ENCODE data around the gene SF3B2.

Gene SF3B2

DNA sequence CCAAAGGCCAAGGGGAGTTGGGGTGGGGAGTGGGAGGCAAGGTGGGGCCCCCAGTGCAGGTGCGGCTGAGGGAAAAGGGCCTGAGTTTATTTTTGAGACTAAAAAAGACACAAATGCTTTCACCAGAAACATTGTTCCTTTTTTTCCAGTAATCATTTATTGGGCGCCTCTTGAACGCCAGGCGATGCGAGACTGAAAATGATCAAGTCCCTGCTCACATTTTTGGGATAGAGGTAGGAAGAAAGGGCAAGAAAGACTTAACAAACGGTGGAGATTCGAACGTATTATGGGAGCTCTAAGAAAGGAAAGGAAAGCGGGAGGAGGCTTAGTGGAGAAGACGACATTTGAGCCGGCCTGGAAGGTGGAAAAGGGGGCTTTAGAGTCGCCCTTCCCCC, 796 bp upstream of the SF3B2 start:
- no peak for DNase-seq

DNA sequence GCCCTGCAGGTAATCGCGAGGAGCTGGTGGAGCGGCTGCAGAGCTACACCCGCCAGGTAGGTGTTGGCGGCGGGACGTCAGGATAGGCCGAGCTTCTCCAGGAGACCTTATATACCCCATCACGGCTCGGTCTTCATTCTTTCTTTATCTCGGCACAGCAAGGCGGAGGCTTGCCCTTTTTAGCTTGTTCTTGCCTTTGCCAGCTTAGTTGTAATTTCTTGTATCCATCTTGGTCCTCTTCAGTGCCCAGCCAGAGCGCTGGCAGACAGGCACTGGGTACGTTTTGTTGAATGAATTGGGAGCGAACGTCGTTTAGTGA, 459 bp downstream of the SF3B2 start:
- no peak for DNase-seq

DNA sequence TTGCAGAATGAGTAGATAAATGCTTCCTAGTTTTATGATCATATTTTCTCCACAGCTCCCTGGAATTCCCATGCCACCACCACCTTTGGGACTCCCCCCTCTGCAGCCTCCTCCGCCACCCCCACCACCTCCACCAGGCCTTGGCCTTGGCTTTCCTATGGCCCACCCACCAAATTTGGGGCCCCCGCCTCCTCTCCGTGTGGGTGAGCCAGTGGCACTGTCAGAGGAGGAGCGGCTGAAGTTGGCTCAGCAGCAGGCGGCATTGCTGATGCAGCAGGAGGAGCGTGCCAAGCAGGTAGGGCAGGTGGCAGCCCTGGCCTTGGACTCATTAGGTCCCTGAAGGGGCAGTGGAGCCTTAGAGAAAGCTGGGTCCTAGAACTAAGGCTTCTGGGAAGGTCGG, 2.9 kb downstream of the SF3B2 start:
- no peak for DNase-seq

DNA sequence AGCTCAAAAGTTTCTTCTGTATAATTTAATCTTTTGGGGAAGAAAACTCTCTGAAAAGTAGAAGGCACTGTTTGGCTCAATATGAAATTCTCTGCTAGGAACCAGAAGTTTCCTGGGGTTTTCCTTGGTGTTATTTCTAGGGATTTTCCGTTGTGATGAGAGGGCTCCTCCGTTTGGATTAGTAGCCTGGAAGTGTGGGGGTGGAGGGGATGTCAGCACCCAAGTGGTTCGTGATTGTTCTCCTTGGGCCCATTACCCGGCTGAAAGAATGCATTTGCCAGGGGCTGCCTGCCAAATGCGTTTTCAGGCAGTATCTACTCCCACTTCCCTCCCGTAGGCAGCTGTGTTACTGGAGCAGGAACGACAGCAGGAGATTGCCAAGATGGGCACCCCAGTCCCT, 4.3 kb downstream of the SF3B2 start:
- no peak for DNase-seq

- no peak for DNase-seq
Measured at GRCh38 chr11:66059966-66060680, 8.0 kb downstream of the SF3B2 start.

- no peak for DNase-seq
Measured at GRCh38 chr11:66061268-66061667, 9.1 kb downstream of the SF3B2 start.

- no peak for DNase-seq
Measured at GRCh38 chr11:66062408-66062807, 10.2 kb downstream of the SF3B2 start.

DNA sequence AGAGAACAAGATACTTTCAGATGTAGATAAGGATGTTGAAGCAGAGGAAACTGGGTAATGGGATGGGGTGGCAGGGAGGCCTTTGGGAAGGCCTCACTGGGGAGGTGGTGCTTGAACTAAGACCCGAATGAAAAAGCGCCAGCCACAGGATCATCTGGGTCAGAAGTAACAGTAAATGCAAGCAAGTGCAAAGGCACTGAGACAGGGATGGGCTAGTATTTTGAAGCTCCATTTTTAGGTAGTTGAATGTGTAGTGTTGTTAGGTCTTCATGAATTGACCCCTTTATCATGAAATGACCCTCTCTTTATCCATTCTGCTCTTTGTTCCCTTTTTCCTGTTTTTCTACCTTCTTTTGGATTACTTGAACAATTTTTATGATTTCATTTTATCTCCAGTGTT, 11.7 kb downstream of the SF3B2 start:
- DNase-seq: no peak

- DNase-seq: no peak
Measured at GRCh38 chr11:66064571-66064970, 12.4 kb downstream of the SF3B2 start.

GRCh38 chr11:66066751-66067150, 14.6 kb downstream of the SF3B2 start:
- DNase-seq: no peak

DNA sequence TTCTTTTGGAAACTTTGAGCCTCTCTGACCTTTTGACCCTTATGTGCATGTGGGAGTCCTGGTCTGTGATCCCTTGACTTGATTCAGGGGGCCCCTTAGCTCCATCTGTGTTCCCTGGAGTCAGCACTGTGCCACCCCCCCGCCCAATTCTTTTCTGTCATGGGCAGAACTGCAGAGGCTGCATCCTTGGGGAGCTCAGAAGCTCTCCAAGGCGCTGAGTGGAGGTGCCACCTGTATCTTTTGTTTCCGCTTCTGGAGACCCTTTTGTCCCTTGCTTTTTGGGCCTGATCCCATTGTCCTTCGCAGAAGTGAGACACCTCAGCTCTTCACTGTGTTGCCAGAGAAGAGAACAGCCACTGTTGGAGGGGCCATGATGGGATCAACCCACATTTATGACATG, 15.5 kb downstream of the SF3B2 start:
- DNase-seq: no peak

DNA sequence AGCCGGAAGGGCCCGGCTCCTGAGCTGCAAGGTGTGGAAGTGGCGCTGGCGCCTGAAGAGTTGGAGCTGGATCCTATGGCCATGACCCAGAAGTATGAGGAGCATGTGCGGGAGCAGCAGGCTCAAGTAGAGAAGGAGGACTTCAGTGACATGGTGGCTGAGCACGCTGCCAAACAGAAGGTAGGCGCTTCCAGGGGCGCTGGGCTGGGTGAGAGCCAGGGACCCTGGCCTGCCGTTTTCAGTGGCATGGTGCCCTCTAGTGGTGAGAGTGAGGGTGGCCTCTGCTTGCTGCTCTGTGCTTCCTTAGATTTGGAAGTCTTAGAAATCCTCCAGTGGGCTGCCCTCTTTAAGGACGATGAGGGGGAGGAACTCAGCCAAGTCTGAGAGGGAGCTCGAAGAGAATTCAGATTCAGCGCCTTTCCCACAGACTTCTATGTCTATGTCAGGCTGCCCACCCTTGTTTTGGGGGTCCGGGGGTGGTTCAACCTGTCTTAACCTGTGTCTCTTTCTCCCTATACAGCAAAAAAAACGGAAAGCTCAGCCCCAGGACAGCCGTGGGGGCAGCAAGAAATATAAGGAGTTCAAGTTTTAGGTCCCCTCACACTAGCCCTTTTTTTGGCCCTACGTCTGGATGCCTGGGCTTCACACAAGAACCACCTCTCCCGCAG, 16.1 kb downstream of the SF3B2 start:
- DNase-seq: peak; percentile 53 to 65 (median 59)

DNA sequence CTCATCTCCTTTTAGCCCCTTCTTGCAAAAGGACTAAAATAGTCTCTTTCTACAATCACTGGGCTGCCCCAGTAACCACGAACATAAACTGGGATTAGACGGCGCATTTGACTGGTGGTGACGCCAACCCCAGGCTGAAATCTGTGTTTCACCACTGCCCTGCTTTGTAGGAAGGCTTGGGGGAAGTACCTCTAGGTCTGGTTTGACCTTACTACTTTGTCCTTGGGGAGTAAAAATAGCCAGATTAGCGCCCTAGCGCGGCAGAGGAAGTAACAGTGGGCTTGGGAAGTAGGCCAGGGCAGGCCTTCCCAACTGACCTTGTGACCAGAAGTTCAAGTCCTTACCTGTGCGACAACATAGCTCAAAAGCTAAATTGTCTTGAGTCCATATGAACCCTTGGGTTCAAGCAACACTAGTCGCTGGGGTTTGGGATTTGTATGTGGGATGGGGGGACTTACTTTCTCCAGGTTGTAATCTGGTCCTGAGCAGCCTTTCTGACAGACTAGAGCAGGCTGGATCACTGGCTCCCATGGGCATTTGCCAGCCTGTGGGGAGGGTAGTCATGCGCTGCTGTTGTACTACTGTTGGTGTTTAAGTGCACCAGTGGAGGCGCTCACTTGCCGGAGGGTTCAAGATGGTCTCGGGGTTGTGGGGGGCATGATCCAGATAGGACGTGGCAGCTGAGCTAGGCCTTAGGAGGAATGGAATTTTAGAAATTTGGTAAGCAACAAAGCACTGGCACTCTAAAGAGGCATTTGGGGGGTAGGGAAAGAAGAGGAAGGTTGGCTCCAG, 17.0 kb downstream of the SF3B2 start:
- DNase-seq: peak in 1 of 4 experiments; percentile 21

- peak; percentile 33 to 72 (median 66) for DNase-seq
Measured at GRCh38 chr11:66069715-66070603, 17.8 kb downstream of the SF3B2 start, which contains the start of gene PACS1. TSS of gene PACS1 (plus strand) at chr11:66070272. CDS start at chr11:66070487, 215 bp downstream.

DNA sequence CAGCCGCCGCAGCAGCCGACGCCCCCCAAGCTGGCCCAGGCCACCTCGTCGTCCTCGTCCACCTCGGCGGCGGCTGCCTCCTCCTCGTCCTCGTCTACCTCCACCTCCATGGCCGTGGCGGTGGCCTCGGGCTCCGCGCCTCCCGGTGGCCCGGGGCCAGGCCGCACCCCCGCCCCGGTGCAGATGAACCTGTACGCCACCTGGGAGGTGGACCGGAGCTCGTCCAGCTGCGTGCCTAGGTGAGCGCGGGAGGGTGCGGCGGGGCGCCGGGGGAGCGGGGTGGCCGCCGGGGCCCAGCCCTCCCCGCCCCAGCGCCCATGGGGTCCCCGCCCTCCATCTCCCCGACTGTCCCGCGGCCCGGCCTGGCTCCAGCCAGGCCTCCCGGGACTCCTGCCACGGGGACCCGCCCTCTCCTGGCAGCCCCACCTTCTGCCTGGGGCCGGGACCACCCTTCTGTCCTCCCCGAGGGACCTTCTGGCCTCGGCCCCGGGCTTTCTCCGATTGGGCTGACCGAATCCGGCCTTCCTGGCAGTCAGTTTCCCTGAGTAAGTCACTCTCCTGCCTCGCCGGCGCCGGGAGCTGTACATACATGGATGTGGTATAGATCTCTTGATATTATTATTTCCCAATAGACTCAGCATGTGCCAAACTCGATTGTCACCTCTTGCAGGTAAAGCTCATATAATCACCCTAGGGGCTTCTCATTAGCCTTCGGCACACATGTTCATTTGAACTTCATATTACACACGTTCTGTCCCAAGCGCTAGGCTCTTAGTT, 18.6 kb downstream of the SF3B2 start:
- DNase-seq: no peak

GRCh38 chr11:66071381-66071801, 19.2 kb downstream of the SF3B2 start:
- no peak for DNase-seq

DNA sequence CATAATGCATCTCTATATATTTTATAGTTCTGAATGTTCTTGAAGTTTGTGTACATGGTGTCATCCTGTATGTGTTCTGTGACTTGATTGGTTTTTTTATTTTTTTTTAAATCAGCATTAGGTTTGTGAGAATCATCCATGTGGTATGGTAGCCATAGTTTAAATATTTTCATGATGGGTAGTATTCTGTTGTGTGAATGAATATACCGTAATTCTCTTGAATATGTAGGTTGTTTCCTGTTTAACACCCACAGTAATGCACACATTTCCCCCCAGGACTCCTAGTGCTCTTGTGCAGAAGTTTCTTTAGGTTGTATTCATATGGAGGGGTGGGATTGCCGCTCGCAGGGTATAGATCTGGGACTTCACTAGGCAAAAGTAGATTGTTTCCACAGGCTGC, 19.9 kb downstream of the SF3B2 start:
- no peak for DNase-seq

DNA sequence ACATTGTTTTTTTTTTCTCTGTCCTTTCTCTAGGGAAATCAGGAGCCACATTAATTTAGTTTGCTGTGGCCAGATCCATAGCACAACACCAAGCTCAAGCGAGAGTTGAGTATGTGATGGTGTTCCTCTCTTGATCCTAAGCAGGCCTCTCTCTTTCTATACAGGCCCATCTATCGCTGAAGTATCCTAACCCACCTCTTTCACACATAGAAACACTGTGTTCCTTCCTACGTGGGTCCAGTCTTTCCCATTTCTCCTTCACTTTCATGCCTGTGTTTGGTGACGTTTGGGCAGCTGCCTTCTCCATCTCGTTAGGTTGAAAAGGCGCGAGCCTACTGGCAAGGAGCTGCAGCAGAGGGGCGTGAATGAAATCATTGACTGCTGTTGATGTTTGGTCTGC, 20.4 kb downstream of the SF3B2 start:
- no peak for DNase-seq

DNA sequence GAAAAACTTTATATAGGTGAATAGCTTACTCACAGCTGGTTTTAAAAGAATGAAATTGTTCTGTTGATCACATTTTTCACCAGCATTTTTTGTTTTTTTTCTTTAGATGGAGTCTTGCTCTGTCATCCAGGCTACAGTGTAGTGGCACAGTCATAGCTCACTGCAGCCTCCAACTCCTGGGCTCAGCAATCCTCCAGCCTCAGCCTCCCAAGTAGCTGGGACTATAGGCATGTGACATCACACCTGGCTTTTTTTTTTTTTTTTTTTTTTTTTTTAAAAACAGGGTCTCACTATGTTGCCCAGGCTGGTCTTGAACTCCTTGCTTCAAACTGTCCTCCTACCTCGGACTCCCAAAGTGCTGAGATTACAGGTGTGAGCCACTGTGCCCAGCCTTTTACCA, 21.5 kb downstream of the SF3B2 start:
- no peak for DNase-seq

GRCh38 chr11:66075273-66075672, 23.1 kb downstream of the SF3B2 start:
- DNase-seq: no peak

DNA sequence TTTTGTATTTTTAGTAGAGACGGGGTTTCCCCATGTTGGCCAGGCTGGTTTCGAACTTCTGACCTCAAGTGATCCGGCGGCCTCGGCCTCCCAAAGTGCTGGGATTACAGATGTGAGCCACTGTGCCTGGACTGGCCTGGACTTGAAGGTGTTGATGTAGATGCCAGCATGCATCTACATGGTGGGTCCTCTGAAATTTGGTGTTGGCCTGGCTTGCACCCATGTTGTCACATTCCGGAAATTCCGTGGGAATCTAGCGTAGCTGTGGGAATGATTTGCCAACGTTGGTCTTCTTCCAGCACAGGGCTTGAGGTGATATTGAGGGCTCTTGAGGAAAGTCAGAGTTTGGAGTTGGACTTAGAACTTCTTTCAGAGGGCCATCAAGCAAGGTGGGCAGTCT, 24.4 kb downstream of the SF3B2 start:
- DNase-seq: no peak

DNA sequence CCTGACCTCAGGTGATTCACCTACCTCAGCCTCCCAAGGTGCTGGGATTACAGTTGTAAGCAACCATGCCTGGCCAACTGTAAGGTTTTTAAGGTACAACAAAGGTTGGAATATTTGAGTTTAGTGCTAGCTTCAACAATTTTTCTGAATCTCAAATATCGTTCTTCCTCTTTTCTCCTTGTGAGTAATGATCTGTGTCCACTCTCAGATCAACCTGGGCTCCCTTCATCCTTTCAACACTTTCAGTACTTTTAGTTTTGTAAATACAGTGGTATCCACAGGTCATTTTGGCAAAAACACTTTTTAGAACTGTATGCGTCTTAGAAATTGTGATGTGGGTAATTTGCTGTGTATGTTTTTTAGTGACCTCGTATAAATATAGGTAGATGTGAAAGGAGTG, 25.8 kb downstream of the SF3B2 start:
- no peak for DNase-seq

Data from activated CD4-positive, CD25-positive, alpha-beta regulatory T cell (primary cell).